DMS153 (cell line): ENCODE data around the gene ERVW-1.
"Not testable (repeated sequence)": the region's sequence is repeated elsewhere in the genome, so short reads cannot be mapped to it uniquely, and the experiment has no call there.

Experiments
- DNase-seq: peaks from one replicate; lab custom pipeline; 2025; lab: John Stamatoyannopoulos, UW

ERVW-1 gene, protein sequence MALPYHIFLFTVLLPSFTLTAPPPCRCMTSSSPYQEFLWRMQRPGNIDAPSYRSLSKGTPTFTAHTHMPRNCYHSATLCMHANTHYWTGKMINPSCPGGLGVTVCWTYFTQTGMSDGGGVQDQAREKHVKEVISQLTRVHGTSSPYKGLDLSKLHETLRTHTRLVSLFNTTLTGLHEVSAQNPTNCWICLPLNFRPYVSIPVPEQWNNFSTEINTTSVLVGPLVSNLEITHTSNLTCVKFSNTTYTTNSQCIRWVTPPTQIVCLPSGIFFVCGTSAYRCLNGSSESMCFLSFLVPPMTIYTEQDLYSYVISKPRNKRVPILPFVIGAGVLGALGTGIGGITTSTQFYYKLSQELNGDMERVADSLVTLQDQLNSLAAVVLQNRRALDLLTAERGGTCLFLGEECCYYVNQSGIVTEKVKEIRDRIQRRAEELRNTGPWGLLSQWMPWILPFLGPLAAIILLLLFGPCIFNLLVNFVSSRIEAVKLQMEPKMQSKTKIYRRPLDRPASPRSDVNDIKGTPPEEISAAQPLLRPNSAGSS

DNA sequence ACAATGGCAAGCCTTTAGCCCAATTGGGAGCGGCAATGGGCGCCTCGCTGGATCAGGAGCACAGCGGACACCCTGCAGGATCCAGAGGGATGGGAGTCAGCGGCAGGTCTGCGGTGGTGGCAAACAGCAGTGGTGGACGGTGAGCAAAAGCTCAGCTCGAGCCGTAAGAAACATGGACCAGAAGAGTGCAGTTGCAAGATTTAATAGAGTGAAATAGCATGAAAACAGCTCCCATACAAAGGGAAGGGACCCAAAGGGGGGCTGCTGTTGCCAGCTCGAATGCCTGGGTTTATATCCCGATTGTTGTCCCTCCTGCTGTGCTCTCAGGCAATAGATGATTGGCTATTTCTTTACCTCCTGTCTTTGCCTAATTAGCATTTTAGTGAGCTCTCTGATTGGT, at the start of gene ERVW-1:
Gene ERVW-1 (minus strand): TSS at position 266 of the 400 bp plus-strand sequence. CDS start 7,565 bp downstream, outside the sequence.
- DNase-seq: not testable (repeated sequence)

DNA sequence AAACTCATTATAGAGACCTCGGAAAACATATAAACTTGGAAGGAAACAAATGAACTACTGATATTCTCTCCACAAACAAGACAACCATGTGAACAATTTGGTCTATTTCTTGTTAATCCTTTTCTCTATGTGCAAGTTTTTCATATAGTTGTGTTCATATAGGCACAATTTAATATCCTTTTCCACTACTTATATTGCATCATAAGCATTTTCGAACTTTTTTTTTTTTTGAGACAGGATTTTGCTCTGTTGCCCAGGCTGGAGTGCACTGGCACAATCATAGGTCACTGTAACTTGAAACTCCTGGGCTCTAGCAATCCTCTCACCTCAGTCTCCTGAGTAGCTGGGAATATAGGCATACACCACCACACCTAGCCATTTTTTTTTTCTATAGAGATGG, 45.4 kb upstream of the ERVW-1 start:
- no peak for DNase-seq

DNA sequence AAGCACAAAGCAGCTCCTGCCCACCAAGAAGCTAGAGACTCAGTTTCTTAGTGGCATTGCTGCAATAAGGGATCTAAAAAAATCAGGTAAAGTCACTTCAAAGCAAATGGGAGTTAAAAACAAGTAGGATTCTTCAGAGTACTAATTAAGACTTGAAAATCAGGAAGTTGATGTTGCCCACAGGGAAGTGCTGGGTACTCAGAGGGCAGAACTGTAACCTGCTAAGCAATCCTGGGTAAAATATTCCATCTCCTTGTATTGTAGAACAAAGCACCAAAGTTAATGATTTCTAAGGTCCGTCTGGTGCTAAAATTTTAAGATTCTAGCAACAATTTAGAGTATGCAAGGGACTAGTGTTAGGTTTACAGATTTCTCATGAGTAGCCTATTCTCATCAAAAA, 42.3 kb upstream of the ERVW-1 start:
- no peak for DNase-seq

DNA sequence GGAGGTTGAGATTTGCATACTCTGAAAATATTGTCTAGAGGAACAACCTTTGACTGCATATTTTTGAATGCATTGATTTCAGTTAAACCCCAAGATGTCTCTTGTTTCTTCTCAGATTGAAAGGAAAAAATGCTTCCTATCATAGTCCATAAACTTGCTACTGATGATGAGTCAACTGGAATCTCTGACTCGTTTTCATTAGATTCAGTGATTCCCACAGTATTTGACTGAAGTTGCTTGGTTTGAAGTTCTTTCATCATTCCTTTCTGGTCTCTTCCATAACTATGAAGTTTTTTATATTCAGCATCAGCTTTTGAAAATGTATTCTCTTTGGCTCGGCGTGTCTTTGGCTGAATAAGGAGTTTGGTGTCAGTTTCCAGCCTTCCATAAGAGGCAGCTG, 39.9 kb upstream of the ERVW-1 start:
- DNase-seq: no peak

DNA sequence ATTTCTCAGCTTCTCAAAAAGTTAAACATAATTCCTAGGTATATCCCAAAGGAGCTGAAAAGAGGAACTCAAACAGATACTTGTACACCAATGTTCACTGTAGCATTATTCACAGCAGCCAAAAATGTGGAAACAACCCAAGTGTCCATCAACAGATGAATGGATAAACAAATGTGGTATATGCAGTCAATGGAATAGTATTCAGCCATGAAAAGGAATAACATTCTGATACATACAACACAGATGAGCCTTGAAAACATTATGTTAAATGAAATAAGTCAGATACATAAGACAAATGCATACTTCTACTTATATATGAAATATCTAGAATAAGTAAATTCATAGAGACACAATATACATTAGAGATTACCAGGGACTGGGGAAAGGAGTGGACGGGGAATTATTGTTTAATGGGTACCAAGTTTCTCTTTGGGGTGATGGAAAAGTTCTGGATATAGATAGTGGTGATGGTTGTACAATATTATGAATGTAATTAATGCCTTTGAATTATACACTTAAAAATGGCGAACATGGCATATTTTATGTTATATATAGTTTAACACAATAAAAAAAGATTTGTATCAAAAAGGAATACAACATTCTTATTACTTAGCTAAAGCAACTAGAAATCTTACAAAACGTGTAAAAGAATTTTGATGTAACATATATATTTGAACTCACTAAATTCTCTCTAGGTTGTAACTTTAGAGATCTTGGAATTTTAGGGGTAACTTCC, 35.6 kb upstream of the ERVW-1 start:
- no peak for DNase-seq

DNA sequence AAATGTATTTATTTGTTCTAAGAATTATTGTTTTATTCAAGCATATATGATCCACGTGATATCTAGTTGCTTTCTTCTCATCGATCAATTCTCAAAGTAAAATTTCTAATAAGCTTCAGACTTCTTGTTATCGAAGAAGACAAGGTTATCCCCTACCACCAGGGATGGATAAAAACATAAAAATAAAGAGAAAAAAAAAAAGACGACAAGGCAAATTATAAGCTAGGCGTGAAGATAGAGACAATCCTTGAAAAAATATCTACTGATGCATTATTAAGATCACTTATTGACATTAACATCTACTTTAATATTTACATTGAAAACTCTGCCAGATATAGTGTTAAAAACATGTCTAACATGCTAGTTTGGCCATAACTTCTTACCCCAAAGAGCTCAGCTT, 31.2 kb upstream of the ERVW-1 start:
- no peak for DNase-seq

DNA sequence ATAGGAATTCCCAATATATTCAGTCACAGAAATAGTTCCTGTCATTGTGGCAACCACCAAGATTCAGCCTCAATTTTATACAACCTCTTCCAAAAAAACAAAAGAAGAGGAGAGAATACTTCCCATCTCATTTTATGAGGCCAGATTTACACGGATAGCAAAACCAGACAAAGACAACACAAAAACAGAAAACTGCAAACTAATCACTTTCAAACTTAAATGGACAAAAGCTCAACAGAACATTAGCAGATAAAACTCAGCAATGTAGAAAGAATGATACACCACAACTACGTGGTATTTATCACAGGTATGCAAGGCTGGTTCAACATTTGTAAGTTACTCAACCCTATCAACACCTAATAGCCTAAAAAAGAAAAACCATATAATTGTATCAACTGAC, 28.6 kb upstream of the ERVW-1 start:
- no peak for DNase-seq

DNA sequence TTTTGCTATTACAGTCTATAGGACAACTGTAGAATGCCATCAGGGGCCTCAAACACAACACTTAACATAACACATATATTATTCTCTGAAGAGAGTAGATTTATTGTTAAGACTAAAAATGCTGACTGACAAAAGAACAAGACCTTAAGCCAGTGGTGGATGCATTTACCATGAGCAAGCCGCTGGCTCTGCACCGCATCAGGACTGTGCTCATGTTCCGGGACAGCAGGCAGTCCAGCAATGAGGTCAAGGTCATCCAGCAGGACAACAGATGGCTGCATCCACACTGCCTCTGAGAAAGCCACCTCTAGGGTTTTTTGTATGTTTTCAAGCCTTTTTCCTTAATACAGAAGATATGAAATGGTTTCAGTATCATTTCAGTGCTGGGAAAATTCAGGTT, 26.8 kb upstream of the ERVW-1 start:
- no peak for DNase-seq

DNA sequence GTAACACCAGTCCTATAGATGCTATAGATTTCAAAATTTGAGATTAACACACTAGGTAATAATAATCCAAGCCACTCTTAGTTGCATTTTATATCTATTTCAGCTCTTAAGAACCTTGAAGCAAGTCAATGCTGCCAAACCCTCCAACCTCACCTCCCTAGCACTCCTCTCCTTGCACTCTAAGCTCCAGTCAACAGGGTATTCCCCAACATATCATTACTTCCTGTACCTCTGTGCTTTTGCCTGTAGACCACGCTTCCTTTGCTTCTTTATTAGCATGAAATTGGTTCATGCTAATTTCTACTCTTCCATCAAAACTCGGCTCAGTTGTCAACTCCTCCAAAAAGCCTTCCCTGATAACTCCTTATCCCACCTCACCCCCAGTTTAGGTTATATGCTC, 26.0 kb upstream of the ERVW-1 start:
- no peak for DNase-seq

DNA sequence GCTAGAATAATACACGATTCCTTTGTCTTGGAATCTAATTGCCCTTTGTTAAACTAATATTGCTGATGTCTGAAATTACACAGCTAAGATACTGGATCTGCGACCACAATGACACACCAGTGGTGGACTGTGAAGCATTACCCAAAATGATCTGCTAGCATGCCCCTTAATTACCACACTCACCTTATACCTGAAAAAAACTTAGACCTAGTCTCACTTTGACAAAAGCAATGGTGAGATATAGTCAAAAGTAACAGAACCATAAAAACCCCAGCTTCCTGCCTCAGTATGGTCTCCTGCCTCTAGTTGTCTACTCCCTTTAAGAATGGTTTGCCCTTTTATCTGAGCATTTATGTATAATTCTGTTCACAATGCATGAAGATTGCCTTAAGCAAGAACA, 20.8 kb upstream of the ERVW-1 start:
- no peak for DNase-seq

DNA sequence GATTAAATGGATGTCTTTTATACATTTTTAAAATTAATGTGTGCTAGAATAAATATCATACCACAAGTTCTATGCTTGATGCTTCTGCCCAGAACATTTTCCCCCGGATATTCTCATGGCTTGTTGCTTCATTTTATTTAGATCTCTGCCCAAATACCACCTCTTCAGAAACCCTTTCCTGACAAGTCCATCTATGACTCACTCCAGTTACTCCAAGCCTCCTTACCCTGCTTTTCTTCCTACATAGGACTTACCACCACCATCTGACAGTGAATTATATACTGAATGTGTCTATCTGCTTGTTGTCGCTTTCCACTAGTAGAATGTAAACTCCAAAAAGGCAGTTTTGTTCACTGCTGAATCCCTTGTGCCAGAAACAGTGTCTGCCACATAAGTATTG, 19.1 kb upstream of the ERVW-1 start:
- DNase-seq: no peak

DNA sequence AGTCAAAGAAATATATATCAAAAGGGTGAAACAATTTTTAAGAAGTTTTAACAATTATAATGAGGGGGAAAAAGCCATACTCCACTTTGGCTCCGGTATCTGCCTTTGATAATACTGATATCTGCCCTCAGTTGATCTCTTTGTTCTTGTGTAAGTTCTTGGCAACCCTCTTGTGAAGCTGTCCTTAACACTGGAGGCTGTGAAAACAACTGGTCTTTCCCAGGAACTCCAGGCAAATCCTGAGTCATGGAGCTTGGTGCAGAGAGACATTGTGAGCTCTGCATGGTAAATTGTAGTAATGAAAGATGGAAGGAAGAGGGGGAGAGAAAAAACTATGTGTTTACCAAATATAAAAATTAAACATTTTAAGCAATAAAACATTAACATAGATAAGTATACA, 11.9 kb upstream of the ERVW-1 start:
- no peak for DNase-seq

DNA sequence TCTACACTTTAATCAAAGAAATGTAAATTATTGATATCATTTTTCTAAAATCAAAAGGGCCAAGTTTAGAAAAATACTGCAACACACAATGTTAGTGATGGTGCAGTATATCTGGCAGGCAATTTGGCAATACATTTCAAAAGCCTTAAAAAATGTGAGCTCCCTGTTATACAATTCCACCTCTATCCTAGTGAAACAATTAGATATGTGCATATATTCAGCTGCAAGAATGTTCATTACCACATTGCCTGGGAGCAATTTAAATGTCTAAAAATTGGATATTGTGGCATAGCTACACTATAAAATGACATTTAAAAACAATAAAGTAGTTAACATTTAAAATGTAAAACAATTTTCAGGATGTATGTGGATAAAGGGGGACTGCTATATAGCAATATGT, 10.1 kb upstream of the ERVW-1 start:
- DNase-seq: no peak

DNA sequence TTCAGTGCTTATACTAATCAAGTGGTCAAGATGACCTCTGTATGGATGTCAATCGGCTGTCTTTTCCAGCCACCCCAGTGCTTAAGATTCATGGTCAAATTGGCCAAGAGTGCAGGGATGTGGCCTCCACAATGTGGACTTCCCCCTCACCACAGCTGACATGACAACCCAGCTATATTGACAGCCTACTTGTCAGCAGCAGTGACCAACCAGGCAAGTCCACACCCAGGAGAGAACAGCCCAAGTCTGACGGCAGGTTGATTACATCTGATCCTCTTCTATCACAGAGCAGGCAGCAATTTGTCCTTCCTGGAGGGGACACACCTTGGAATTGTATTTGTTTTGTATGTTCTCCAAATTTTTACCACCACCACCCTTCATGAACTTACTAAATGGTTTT, 8.2 kb upstream of the ERVW-1 start:
- no peak for DNase-seq

DNA sequence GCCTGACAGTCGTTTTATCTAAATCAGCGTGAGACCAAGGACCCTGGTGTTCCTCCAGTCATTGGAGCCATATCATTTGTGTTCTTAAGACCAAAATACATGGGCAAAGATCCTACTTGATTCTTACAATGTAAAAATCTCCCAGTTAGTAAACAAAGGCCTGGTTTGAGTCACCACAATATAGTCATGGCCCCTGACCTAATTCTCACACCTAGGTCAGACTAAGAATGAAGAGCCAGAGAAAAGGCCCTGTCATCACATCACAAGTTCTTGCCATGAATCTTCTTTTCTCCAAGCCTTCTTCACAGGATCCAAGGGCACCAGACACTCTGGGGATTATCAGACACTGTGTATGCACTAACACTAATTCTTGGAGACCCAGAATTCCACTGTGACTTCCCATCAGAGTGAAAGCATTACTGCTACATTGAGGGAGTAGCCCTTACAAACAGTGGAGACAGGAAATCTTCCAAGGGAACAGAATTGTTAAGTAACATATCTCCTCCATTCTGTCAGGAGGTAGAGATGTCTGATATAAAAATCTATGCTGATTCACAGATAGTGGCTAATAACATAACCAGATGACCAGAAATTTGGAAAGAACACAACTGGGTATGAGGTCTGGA, 7.6 kb upstream of the ERVW-1 start:
- no peak for DNase-seq

DNA sequence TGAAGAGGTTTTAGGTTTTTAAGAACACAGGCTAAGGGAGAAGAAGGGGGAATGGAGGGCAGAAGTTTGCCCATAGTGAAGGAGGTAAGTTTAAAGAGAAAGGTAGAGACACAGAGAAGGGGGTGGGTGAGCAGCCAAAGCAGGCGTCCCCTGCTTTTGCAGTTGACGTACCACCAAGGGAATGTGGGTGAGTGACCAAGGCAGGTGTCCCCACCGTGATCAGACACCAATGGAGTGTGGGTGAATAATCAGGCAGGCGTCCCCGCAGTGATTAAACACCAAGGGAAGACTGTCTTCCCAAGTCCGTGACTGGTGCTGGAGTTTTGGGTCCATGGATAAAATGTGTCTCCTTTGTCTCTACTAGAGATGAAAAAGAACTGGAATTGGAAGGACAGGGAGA, 6.5 kb upstream of the ERVW-1 start:
- not testable (repeated sequence) for DNase-seq

DNA sequence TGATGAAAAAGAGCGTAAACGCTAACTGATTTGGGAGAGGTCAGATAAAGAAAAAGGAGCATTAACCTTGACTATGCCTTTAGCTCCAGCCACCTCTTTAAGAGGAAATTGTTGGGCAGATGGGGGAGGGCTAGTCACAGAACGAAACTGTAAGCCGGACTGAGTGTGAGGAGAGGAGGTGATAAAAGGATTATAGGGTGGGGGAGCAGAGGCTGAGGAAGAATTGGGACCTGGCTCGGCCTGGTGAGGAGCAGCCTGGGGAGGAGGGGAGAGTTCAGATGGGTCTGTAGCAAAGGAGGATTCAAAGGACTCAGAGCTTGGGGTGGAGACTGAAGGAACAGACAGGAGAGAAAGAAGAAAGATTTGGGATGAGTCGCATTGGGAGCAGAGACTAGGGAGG, 5.9 kb upstream of the ERVW-1 start:
- DNase-seq: not testable (repeated sequence)

DNA sequence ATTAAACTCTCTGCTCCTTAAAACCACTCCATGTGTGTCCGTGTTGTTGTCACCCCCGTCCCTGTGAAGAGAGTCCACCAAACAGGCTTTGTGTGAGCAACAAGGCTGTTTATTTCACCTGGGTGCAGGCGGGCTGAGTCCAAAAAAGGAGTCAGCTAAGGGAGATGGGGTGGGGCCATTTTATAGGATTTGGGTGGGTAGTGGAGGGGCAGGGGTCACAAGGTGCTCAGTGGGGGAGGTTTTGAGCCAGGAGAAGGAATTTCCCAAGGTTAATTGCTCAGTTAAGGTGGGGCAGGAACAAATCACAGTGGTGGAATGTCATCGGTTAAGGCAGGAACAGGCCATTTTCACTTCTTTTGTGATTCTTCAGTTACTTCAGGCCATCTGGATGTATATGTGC, 1.4 kb upstream of the ERVW-1 start:
- not testable (repeated sequence) for DNase-seq

DNA sequence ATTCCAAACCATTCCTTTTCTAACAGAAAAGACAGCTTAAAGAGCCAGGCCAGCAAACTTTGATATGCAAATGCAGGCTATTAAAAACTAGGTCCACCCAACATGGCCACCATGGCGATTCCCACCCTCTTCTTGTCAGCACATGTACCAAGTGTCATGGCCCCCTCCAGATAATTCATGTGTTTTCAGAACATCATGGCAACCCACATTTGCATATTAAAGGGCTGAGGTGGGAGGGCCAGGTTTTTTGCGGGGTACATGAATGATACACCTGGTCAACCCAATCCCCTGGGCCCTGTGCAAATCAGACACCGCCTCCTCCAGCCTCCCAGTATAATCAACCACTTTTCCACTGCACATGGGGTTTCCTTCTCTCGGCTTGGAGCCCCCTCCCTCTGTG, 965 bp upstream of the ERVW-1 start:
- no peak for DNase-seq

DNA sequence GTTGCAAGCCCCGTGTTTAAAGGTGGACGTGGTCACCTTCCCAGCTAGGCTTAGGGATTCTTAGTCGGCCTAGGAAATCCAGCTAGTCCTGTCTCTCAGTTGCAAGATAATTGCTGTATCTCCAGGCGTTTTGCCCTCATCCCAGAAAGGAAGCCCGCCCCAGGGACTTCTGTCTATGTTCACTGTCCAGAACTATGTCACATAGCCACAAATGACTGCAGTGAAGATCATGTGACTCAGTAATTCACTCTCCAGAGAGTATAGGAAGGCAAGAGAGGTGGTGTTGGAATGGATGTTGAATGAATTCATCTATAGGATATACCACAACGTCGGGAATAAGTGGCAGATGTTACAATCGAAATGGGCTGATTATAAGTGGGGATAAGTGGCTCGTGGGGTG, 349 bp upstream of the ERVW-1 start:
- DNase-seq: no peak

DNA sequence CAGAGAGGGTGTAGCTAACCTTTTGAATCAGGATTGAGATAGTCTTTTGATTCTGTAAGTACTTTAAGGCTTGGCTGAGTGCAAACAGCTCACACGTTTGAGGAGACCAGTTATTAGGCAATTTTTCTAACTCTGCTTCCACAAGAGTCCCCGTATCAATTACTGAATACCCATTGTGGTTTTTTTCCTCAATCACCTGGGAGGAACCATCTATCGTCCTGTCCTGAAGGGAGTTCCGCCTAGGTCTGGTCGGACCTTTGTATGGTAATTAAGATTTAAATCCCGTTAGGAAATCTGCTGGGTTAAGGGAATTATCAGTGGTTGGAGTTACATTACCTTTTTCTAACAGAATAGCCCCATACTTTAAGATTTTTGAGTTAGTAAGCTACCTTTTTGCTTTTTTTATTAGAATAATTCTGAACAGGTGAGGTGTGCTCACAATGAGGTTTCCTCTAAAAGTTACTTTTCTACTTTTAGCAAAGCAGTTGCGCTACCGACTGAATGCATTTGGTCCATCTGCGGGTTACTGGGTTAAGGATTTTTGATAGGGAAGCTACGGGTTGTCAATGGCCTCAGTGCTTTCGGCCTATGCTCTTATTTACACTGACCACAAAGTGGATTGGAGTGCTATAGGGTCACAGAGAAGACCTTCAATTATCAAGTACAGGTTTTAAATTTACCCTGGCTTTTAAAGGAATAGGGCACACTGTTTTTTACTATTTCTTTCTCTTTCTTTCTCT, 1.7 kb downstream of the ERVW-1 start:
- not testable (repeated sequence) for DNase-seq

DNA sequence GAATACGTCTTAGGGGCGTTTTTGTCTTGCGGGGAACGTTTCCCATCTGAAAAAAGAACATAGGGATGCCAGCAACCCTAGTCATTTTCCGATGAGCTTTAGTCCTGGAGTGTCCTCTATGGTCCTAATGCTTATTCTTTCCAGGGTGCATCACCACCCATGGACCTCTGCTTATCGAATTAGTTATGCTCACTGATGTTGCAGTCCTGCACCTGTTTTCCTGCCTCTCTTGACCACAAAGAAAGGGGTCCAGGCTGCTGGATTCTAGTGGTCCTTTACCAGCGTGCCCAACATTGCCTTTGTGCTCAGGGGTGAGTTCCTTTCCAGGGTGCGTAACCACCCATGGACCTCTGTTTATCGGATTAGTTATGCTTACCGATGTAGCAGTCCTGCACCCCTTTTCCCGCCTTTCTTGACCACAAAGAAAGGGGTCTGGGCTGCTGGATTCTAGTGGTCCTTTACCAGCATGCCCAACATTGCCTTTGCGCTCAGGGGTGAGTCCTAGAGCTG, 2.4 kb downstream of the ERVW-1 start:
- not testable (repeated sequence) for DNase-seq
